CD4-positive, alpha-beta memory T cell (primary cell): ENCODE results near the gene MYPN. TPM values are rescaled to one million over a fixed set of nuclear protein-coding genes. Genes with fewer than 3 reads are reported as not detected.
"Not testable (repeated sequence)": the region's sequence is repeated elsewhere in the genome, so short reads cannot be mapped to it uniquely, and the experiment has no call there.

Source experiments
- CTCF ChIA-PET: fragments of 350-600 bp; sonication (Branson Sonifier 250); formaldehyde crosslinking; loops from one replicate; lab custom pipeline; 2021; ENCODE audit warnings: inconsistent platforms; ENCODE audit not compliant: partially characterized antibody; lab: Charles Lee
- POLR2A ChIA-PET: fragments of 350-600 bp; sonication (Branson Sonifier 250); formaldehyde crosslinking; loops from one replicate; lab custom pipeline; 2021; ENCODE audit not compliant: partially characterized antibody; lab: Charles Lee
- DNase-seq, 5 donors: peaks; one replicate each; pipeline versions ENCODE4 v3.0.0 to v3.0.0-alpha.2; 2020 to 2022; ENCODE audit warnings: mixed read lengths in 1 of 5
- H3K27ac ChIP-seq: one replicate; pipeline ENCODE4 v1.7.0; 2013; ENCODE audit warnings: low read depth, low read length
- H3K27me3 ChIP-seq: 2 replicates; pipeline ENCODE4 v1.7.0; 2013; ENCODE audit warnings: mild to moderate bottlenecking, low read length, moderate library complexity; ENCODE audit not compliant: insufficient read depth
- H3K36me3 ChIP-seq: 2 replicates; pipeline ENCODE4 v1.7.0; 2013; ENCODE audit warnings: mild to moderate bottlenecking, low read length, moderate library complexity; ENCODE audit not compliant: insufficient read depth
- H3K4me1 ChIP-seq: 2 replicates; pipeline ENCODE4 v1.7.0; 2013; ENCODE audit warnings: mild to moderate bottlenecking, low read length, moderate library complexity; ENCODE audit not compliant: insufficient read depth
- H3K4me3 ChIP-seq, 2 donors: one replicate each; pipeline ENCODE4 v1.7.0; 2013; ENCODE audit warnings: low read length in 2 of 2, mild to moderate bottlenecking in 1 of 2
- H3K9me3 ChIP-seq, 2 donors: one replicate each; pipeline ENCODE4 v1.7.0; 2013; ENCODE audit warnings: low read length in 2 of 2, control low read depth in 1 of 2; ENCODE audit not compliant: control insufficient read depth in 1 of 2
- H3K27ac Mint-ChIP-seq, 7 donors: one replicate each; pipeline ENCODE4 v1.8.0; 2020 to 2021; ENCODE audit warnings: mixed read lengths in 7 of 7, mild to moderate bottlenecking in 6 of 7, inconsistent platforms in 3 of 7, moderate library complexity in 3 of 7
- H3K27me3 Mint-ChIP-seq, 2 donors: one replicate each; pipeline ENCODE4 v1.8.0; 2020 to 2021; ENCODE audit warnings: mixed read lengths in 2 of 2
- H3K36me3 Mint-ChIP-seq, 2 donors: one replicate each; pipeline ENCODE4 v1.8.0; 2020 to 2021; ENCODE audit warnings: mixed read lengths in 2 of 2, inconsistent platforms in 1 of 2, mild to moderate bottlenecking in 1 of 2
- H3K4me1 Mint-ChIP-seq, 4 donors: one replicate each; pipeline ENCODE4 v1.8.0; 2020 to 2021; ENCODE audit warnings: mixed read lengths in 4 of 4, mild to moderate bottlenecking in 1 of 4
- H3K4me3 Mint-ChIP-seq, 8 donors: one replicate each; pipeline ENCODE4 v1.8.0; 2020 to 2021; ENCODE audit warnings: mixed read lengths in 8 of 8, mild to moderate bottlenecking in 7 of 8, moderate library complexity in 6 of 8, inconsistent platforms in 3 of 8
- H3K9me3 Mint-ChIP-seq, 8 donors: one replicate each; pipeline ENCODE4 v1.8.0; 2020 to 2021; ENCODE audit warnings: mixed read lengths in 8 of 8, mild to moderate bottlenecking in 5 of 8, inconsistent platforms in 3 of 8, moderate library complexity in 1 of 8
- intact Hi-C: fragments of 100-400 bp; cut with micrococcal nuclease; formaldehyde crosslinking; loops from one replicate; pipeline ENCODE4 v1.15.1; 2023
- polyA plus RNA-seq, 2 donors: library from polyadenylated mRNA; unstranded; fragments of 300-500 nt; fragmentation: Illumina TruSeq; gene quantifications; one replicate each; pipeline ENCODE4 v1.2.3, GENCODE V29; 2021
- total RNA-seq, 2 experiments: library from RNA; stranded (reverse); gene quantifications; one replicate each; pipeline ENCODE4 v1.2.3, GENCODE V29; 2021

Gene MYPN
- total and polyA plus RNA-seq, 4 experiments from 2014 or later = not detected

DNA sequence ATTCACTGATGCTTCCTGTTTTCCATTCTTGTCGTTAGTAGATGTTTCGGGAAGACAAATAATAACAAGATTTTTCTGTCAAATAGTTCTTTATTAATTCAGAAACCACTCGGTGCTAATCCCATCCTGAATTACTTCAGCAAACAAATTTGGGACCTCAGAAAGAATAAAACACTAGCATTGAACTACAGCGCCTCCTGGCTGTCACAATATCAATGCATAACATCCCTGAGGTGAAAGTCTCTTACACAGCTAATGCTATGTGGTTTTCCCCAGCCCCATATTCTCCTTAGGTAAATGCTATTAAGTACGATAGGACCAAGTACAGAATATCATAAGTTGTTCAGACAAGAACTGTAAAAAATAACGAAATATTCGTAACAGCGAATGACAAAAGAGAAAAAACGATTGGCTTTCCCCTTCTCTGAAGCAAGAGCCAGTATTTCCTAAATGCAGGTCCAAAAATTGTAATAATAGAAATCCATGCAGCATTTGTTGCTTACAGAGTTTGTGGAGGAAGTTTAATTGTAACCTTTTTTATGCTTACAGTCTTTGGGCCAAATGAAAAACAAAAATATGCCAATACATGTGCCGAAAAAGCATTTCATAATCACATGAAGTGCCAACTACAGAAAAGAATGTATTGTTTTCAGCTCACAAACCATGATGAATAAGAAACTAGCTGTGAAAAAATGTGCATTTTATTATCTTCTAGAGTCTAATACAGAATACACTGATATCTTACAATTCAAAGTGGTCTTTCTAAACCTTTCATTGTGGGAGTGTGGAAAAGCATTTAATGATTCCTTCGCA, 47.3 kb downstream of the MYPN start:
- H3K36me3 Mint-ChIP-seq = no peaks in the 10 kb centered on the region
- intact Hi-C loops = loop anchor here (1.0 to 5.0 kb wide), 3 partner anchors 301 to 459 kb away; partner anchors contain the start of gene CTNNA3
- Histone ChIP-seq H3K9me3 (no peaks in the 10 kb centered on the region), H3K27ac (no peak overlapping the region), H3K27me3 (no peaks in the 10 kb centered on the region), H3K36me3 (no peaks in the 10 kb centered on the region), H3K4me3 (no peak overlapping the region), H3K4me1 (no peaks in the 10 kb centered on the region)
- H3K4me3 Mint-ChIP-seq = no peak overlapping the region
- H3K4me1 Mint-ChIP-seq = peaks cover 0 to 1% (median 0%) of the 10 kb centered on the region in 4 donors
- H3K27ac Mint-ChIP-seq = no peak overlapping the region
- no peaks in the 10 kb centered on the region for H3K9me3 Mint-ChIP-seq
- CTCF ChIA-PET = interaction anchor here (0.5 to 7.8 kb wide), 22 partner anchors 8 to 459 kb away, joined by 3 to 190 read pairs (median 4); partner anchors contain the start of gene SIRT1
- DNase-seq = peak; percentile 51 to 55 (median 53)
- peaks cover 0 to 7% of the 10 kb centered on the region in 2 donors for H3K27me3 Mint-ChIP-seq
- POLR2A ChIA-PET = interaction anchor here (0.9 to 1.5 kb wide), 2 partner anchors 300 to 368 kb away, joined by 3 to 4 read pairs; no protein-coding TSS in a partner anchor

GRCh38 chr10:68157522-68157921, 48.2 kb downstream of the MYPN start:
- H3K36me3 ChIP-seq, H3K4me3 ChIP-seq, DNase-seq, H3K9me3 ChIP-seq, H3K27ac ChIP-seq, H3K36me3 Mint-ChIP-seq, H3K4me1 ChIP-seq, H3K9me3 Mint-ChIP-seq, H3K27ac Mint-ChIP-seq, H3K27me3 ChIP-seq, POLR2A ChIA-PET, H3K4me3 Mint-ChIP-seq, H3K4me1 Mint-ChIP-seq, H3K27me3 Mint-ChIP-seq: not testable (repeated sequence)
- CTCF ChIA-PET = interaction anchor here (0.6 to 7.8 kb wide), 14 partner anchors 8 to 460 kb away, joined by 3 to 190 read pairs (median 4); no protein-coding TSS in a partner anchor
- intact Hi-C loops = loop anchor here (5.0 kb wide), 1 partner anchor 460 kb away; the partner anchor contains the start of gene CTNNA3

DNA sequence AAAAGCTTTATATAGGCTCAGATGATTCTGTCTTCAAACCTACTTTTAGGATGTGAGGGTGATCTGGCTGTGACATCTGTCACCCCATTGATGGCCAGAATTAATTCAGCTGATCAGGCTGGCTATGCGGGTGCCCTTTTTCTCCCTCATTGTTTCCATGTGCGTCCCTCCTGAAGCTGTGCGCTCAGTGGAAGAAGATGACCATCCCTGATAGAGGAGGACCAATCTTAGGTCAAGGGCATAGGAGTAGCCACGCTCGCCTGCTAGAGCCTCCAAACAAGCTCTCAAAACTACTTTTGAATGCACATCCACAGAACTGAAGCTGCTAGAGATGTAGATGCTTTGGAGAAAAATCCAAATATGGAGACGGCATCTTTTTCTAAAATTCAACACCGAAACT, 48.7 kb downstream of the MYPN start:
- peaks cover 0 to 1% (median 0%) of the 10 kb centered on the region in 4 donors for H3K4me1 Mint-ChIP-seq
- CTCF ChIA-PET = interaction anchor here (0.6 to 7.8 kb wide), 18 partner anchors 8 to 592 kb away, joined by 3 to 190 read pairs (median 3); no protein-coding TSS in a partner anchor
- Histone ChIP-seq H3K27me3 (no peaks in the 10 kb centered on the region), H3K36me3 (no peaks in the 10 kb centered on the region), H3K4me1 (no peaks in the 10 kb centered on the region), H3K27ac (no peak overlapping the region), H3K4me3 (no peak overlapping the region), H3K9me3 (no peaks in the 10 kb centered on the region)
- intact Hi-C loops = loop anchor here (5.0 kb wide), 1 partner anchor 461 kb away; the partner anchor contains the start of gene CTNNA3
- no peaks in the 10 kb centered on the region for H3K9me3 Mint-ChIP-seq
- H3K36me3 Mint-ChIP-seq = no peaks in the 10 kb centered on the region
- H3K27ac Mint-ChIP-seq = no peak overlapping the region
- no peak for DNase-seq
- no peak overlapping the region for H3K4me3 Mint-ChIP-seq
- POLR2A ChIA-PET = interaction anchor here (1.0 kb wide), 1 partner anchor 303 kb away, joined by 5 read pairs; no protein-coding TSS in a partner anchor
- peaks cover 0 to 4% of the 10 kb centered on the region in 2 donors for H3K27me3 Mint-ChIP-seq

GRCh38 chr10:68163735-68164134, 54.4 kb downstream of the MYPN start:
- no peaks in the 10 kb centered on the region for H3K27me3 ChIP-seq
- intact Hi-C loops = no loop called here
- ChIA-PET POLR2A (no interaction called here), CTCF (interaction anchor here (1.6 kb wide), 2 partner anchors 9 to 308 kb away, joined by 4 to 8 read pairs; no protein-coding TSS in a partner anchor)
- no peak overlapping the region for H3K4me3 ChIP-seq
- no peaks in the 10 kb centered on the region for H3K9me3 ChIP-seq
- no peak overlapping the region for H3K27ac ChIP-seq
- no peaks in the 10 kb centered on the region for H3K4me1 Mint-ChIP-seq
- no peaks in the 10 kb centered on the region for H3K4me1 ChIP-seq
- no peaks in the 10 kb centered on the region for H3K36me3 ChIP-seq
- no peaks in the 10 kb centered on the region for H3K36me3 Mint-ChIP-seq
- H3K9me3 Mint-ChIP-seq = no peaks in the 10 kb centered on the region
- no peak for DNase-seq
- H3K4me3 Mint-ChIP-seq = no peak overlapping the region
- no peak overlapping the region for H3K27ac Mint-ChIP-seq
- H3K27me3 Mint-ChIP-seq = no peaks in the 10 kb centered on the region

DNA sequence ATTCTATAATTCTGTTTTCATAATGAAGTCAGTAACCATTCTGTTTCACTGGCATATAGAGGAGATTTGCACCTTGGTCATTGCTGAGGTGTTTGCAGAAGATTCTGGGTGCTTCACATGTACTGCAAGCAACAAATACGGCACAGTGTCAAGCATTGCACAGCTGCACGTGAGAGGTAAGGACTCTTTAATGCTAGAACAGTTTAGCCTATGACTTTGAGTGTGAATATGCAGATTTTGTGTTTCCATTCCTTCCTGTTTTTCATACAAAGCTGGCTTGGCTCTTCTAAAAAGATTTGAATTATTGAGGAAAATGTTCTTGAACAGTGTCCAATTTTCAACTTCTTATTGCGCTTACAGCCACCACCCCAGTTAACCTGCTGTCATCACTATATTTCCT, 56.4 kb downstream of the MYPN start:
- H3K27me3 Mint-ChIP-seq = no peaks in the 10 kb centered on the region
- CTCF ChIA-PET = interaction anchor here (0.6 to 1.2 kb wide), 3 partner anchors 8 to 468 kb away, joined by 3 to 4 read pairs (median 3); no protein-coding TSS in a partner anchor
- no peaks in the 10 kb centered on the region for H3K9me3 ChIP-seq

GRCh38 chr10:68166871-68167585, 57.7 kb downstream of the MYPN start:
- Histone ChIP-seq H3K27me3 (no peaks in the 10 kb centered on the region), H3K9me3 (no peaks in the 10 kb centered on the region), H3K4me1 (no peaks in the 10 kb centered on the region), H3K27ac (no peak overlapping the region), H3K4me3 (no peak overlapping the region), H3K36me3 (no peaks in the 10 kb centered on the region)
- Mint-ChIP-seq H3K4me1 (no peaks in the 10 kb centered on the region), H3K9me3 (no peaks in the 10 kb centered on the region), H3K27ac (no peak overlapping the region), H3K36me3 (peaks cover 0 to 3% of the 10 kb centered on the region in 2 donors), H3K27me3 (no peaks in the 10 kb centered on the region), H3K4me3 (no peak overlapping the region)
- intact Hi-C loops = no loop called here
- ChIA-PET CTCF (interaction anchor here (0.9 to 1.2 kb wide), 2 partner anchors 10 to 470 kb away, joined by 3 read pairs; no protein-coding TSS in a partner anchor), POLR2A (no interaction called here)
- DNase-seq = no peak

More for the DNA sequence above, 56.4 kb downstream of the MYPN start:
- Mint-ChIP-seq H3K4me1 (no peaks in the 10 kb centered on the region), H3K4me3 (no peak overlapping the region), H3K36me3 (peaks cover 0 to 3% of the 10 kb centered on the region in 2 donors), H3K27ac (no peak overlapping the region), H3K9me3 (no peaks in the 10 kb centered on the region)
- Histone ChIP-seq H3K4me3 (no peak overlapping the region), H3K27ac (no peak overlapping the region), H3K36me3 (no peaks in the 10 kb centered on the region), H3K4me1 (no peaks in the 10 kb centered on the region), H3K27me3 (no peaks in the 10 kb centered on the region)
- no peak for DNase-seq
- POLR2A ChIA-PET = no interaction called here
- intact Hi-C loops = no loop called here
